WI38 (cell line): ENCODE measurements around the gene CCDC171.

ENCODE experiments used
- H3K4me3 ChIP-seq: 2 replicates; pipeline ENCODE4 v1.5.1; 2011; ENCODE audit warnings: low read depth, mild to moderate bottlenecking, control low read depth, low read length
- TF ChIP-seq, protein P1 (sequence below): IDR thresholded peaks from 2 replicates; pipeline ENCODE4 v1.5.1; 2012; ENCODE audit warnings: low read depth, mild to moderate bottlenecking, control low read depth, low read length

The CCDC171 gene

GRCh38 chr9:15867334-15867733 lies 314.5 kb downstream of the CCDC171 start:
- TF ChIP-seq, protein P1, sequence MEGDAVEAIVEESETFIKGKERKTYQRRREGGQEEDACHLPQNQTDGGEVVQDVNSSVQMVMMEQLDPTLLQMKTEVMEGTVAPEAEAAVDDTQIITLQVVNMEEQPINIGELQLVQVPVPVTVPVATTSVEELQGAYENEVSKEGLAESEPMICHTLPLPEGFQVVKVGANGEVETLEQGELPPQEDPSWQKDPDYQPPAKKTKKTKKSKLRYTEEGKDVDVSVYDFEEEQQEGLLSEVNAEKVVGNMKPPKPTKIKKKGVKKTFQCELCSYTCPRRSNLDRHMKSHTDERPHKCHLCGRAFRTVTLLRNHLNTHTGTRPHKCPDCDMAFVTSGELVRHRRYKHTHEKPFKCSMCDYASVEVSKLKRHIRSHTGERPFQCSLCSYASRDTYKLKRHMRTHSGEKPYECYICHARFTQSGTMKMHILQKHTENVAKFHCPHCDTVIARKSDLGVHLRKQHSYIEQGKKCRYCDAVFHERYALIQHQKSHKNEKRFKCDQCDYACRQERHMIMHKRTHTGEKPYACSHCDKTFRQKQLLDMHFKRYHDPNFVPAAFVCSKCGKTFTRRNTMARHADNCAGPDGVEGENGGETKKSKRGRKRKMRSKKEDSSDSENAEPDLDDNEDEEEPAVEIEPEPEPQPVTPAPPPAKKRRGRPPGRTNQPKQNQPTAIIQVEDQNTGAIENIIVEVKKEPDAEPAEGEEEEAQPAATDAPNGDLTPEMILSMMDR: no peak

DNA sequence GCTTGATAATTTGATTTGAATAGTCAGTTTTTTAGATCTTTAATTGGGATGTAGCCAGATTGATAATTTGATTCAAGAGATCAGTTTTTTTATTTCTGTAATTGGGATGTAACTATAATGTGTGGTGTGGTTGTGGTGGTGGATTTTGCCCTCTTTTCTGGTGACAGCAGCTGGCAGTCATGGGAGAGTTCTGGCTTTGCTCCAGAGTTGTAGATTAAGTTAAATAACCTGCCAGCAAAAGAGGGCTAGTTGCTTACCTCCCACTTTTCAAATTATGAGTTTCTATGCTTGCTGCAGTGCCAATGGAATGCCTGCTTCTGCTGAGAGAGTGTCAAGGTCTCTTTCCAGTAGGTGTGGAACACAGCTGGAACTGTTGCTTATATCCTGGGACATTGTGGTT lies 315.1 kb downstream of the CCDC171 start:
- TF ChIP-seq, protein P1: no peak

More at GRCh38 chr9:15867334-15867733, 314.5 kb downstream of the CCDC171 start:
- no peak overlapping the region for H3K4me3 ChIP-seq

DNA sequence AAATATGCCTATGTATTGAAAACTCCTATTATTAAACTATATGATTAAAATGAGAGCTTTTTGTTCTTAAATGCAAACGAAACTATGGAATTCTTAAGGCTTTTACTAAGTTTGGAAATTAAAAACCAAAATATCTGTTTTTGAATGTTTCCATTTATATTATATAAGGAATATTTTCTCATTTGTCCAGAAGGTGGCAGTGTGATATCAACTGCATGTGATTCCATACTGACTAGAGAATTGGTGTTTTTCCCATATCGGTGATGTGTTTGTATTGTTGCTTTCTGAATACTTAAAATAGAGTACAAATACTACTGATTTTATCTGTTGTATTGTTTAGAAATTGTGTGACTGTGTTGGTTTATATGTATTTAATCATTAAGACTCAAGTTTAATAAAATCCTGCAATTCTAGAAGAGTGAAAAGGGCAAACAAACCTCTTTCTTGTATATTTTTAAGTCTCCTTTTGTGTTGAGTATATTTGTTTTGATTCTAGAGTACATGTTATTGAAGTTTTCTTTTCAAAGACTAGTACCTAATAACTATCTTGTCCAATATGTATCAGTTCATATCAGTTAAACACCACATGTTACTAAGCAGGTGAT lies 320.8 kb downstream of the CCDC171 start:
- H3K4me3 ChIP-seq: no peak overlapping the region
- TF ChIP-seq, protein P1: no peak

More for the DNA sequence above, 315.1 kb downstream of the CCDC171 start:
- H3K4me3 ChIP-seq: no peak overlapping the region

DNA sequence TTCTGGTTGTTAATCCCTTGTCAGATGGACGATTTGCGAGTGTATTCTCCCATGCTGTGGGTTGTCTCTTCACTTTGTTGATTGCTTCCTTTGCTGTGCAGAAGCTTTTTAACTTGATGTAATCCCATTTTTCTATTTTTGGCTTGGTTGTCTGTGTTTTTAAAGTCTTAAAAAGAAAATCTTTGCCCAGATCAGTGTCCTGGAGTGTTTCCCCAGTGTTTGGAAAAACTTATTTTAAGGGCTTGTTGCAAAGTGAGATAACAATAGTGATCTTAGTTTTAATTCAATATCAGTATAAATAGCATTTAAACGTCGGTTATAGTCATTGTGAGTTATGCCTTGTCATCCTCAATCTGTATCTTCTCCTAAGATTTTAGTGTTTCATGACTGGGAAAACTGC lies 329.5 kb downstream of the CCDC171 start:
- TF ChIP-seq, protein P1: no peak
- no peak overlapping the region for H3K4me3 ChIP-seq

- TF ChIP-seq, protein P1: no peak
- no peak overlapping the region for H3K4me3 ChIP-seq
Observed at GRCh38 chr9:15882883-15883282, 330.0 kb downstream of the CCDC171 start.

- H3K4me3 ChIP-seq: no peak overlapping the region
- TF ChIP-seq, protein P1: no peak
Observed at GRCh38 chr9:15885464-15885863, 332.6 kb downstream of the CCDC171 start.

- TF ChIP-seq, protein P1: no peak
- H3K4me3 ChIP-seq: no peak overlapping the region
Observed at GRCh38 chr9:15889555-15889954, 336.7 kb downstream of the CCDC171 start.
